K562 (cell line): Measurements from ENCODE around the gene FAM219B. TPM values are rescaled to one million over a fixed set of nuclear protein-coding genes. Genes with fewer than 3 reads are reported as not detected.

ENCODE experiments used
- ADNP ChIP-seq: fragments of 200-800 bp; sonication (Bioruptor generic); IDR thresholded peaks from 2 replicates; pipeline ENCODE4 v1.6.1; 2016; ENCODE audit warnings: missing genetic modification characterization, missing compliant biosample characterization
- ASH1L ChIP-seq: fragments of 450-650 bp; IDR thresholded peaks from 2 replicates; pipeline ENCODE4 v1.6.1; 2018; ENCODE audit warnings: borderline replicate concordance, mild to moderate bottlenecking, low read depth; ENCODE audit not compliant: partially characterized antibody
- LEF1 ChIP-seq: fragments of 450-650 bp; IDR thresholded peaks from 2 replicates; pipeline ENCODE4 v1.6.1; 2016; ENCODE audit warnings: mild to moderate bottlenecking
- SIN3A ChIP-seq, 2 experiments: fragments of 150-350 bp in 1 of 2; IDR thresholded peaks; 2 replicates each; pipeline ENCODE4 v1.6.1; 2011 to 2016; ENCODE audit warnings: borderline replicate concordance in 2 of 2, low read depth in 2 of 2, low read length in 2 of 2, mild to moderate bottlenecking in 2 of 2, moderate library complexity in 2 of 2; ENCODE audit not compliant: control insufficient read depth in 1 of 2
- SP1 ChIP-seq: sonication (generic); formaldehyde crosslinking; IDR thresholded peaks from 2 replicates; pipeline ENCODE4 v1.8.1; 2022; ENCODE audit warnings: mild to moderate bottlenecking, missing genetic modification reagents
- ZBTB8A ChIP-seq: fragments of 450-650 bp; IDR thresholded peaks from 2 replicates; pipeline ENCODE4 v1.6.1; 2018; ENCODE audit warnings: mild to moderate bottlenecking, moderate library complexity; ENCODE audit not compliant: partially characterized antibody
- ZNF232 ChIP-seq: sonication (generic); formaldehyde crosslinking; IDR thresholded peaks from 2 replicates; pipeline ENCODE4 v1.8.0; 2022; ENCODE audit warnings: mild to moderate bottlenecking, missing genetic modification reagents
- ZNF282 ChIP-seq: sonication (generic); formaldehyde crosslinking; IDR thresholded peaks from 2 replicates; pipeline ENCODE4 v1.8.1; 2023; ENCODE audit warnings: missing genetic modification reagents
- ZNF668 ChIP-seq: fragments of 250-450 bp; sonication (Bioruptor Pico); IDR thresholded peaks from 2 replicates; pipeline ENCODE4 v1.8.0; 2022; ENCODE audit warnings: mild to moderate bottlenecking, inconsistent platforms
- polyA plus RNA-seq, 8 experiments: library from polyadenylated mRNA; depleted of rRNA in 4 of 8; stranded (reverse) in 5 of 8; unstranded in 3 of 8; fragments of >200 nt; fragmentation: Nextera tagmentation in 2 of 8; fragmentation: Illumina TruSeq in 1 of 8; extraction: Ambion mirVana in 2 of 8; extraction: Trizol in 1 of 8; gene quantifications; 2 replicates each; pipeline versions ENCODE4 v1.2.1 to v1.2.3, GENCODE V29; 2011 to 2014; ENCODE audit warnings: inconsistent platforms in 1 of 8, missing spikeins in 1 of 8
- total RNA-seq, 7 experiments: library from RNA; depleted of rRNA in 6 of 7; stranded (reverse); fragments of >200 nt in 6 of 7; fragmentation: Illumina TruSeq in 2 of 7; extraction: Trizol in 2 of 7; gene quantifications; 2 replicates each; pipeline versions ENCODE4 v1.2.1 to v1.2.3, GENCODE V29; 2011 to 2021; ENCODE audit warnings: low replicate concordance in 1 of 7
- TF ChIP-seq, protein P1 (sequence below): fragments of 150-350 bp; conservative IDR thresholded peaks from 2 replicates; pipeline ENCODE4 v1.6.1; 2014; ENCODE audit warnings: low read length
- TF ChIP-seq, protein P2 (sequence below): fragments of 450-650 bp; formaldehyde crosslinking; IDR thresholded peaks from 2 replicates; pipeline ENCODE4 v1.4.0; 2022; ENCODE audit warnings: mild to moderate bottlenecking, moderate library complexity
- TF ChIP-seq, protein P3 (sequence below): sonication (generic); formaldehyde crosslinking; IDR thresholded peaks from 2 replicates; pipeline ENCODE4 v1.8.0; 2022; ENCODE audit warnings: missing genetic modification reagents, mild to moderate bottlenecking, borderline replicate concordance

FAM219B gene
- total and polyA plus RNA-seq, 9 of the 15 experiments (the other 6 are each of a cell fraction or from before 2014, with no cell fraction given), result 6.8 to 50.4 (median 29.4) TPM

DNA sequence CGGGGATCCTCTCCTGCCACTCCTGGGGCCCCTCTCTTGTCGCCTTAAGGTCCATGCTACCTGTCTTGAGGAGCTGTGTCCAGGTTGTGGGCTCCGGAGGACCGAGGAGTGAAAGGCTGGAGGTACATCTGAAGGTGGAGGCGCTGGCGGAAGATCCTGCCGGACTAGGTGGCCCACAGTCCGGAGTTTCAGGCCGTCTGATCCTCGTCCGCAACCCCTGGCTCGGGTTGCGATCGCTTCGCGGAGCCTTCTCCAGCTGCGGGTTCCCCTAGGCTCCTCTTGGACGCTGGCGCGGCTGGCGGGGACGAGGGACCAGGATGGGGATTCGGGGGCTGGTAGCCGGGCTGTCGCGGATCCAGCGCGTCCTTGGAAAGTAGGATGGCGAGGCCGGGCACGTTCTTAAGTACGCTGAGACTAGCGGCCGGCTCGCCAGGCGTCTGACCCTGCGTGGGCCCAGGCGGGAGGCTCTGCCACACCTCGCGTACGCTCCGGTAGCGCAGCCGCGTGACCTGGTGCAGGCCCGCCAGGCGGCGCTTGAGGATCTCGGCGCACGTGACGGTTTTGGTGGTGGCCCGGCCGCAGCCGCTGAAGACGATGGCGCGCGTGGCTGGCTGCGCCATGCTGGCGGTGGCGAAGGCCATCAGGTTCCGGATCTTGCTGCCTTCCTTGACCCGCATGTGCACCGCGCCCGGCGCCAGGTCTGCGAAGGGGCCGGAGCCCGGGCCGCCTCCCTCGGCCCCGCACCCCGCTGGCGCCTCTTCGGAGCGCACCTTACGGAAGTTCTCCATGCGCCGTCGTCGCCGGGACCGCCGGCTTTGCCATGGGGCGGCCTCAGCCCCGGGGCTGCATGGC is 49.4 kb upstream of the FAM219B start (continued):
- TF ChIP-seq, protein P1, sequence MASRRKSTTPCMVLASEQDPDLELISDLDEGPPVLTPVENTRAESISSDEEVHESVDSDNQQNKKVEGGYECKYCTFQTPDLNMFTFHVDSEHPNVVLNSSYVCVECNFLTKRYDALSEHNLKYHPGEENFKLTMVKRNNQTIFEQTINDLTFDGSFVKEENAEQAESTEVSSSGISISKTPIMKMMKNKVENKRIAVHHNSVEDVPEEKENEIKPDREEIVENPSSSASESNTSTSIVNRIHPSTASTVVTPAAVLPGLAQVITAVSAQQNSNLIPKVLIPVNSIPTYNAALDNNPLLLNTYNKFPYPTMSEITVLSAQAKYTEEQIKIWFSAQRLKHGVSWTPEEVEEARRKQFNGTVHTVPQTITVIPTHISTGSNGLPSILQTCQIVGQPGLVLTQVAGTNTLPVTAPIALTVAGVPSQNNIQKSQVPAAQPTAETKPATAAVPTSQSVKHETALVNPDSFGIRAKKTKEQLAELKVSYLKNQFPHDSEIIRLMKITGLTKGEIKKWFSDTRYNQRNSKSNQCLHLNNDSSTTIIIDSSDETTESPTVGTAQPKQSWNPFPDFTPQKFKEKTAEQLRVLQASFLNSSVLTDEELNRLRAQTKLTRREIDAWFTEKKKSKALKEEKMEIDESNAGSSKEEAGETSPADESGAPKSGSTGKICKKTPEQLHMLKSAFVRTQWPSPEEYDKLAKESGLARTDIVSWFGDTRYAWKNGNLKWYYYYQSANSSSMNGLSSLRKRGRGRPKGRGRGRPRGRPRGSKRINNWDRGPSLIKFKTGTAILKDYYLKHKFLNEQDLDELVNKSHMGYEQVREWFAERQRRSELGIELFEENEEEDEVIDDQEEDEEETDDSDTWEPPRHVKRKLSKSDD, result no peak
- TF ChIP-seq SIN3A (IDR thresholded peaks at IDR 0.05; ENCODE audit: borderline replicate concordance in 2 of 2, control insufficient read depth in 1 of 2, low read depth in 2 of 2, low read length in 2 of 2) (no peak), ZBTB8A (no peak), LEF1 (peak; percentile 17; the same call in 1 of the 2 replicates), ZNF668 (no peak), ASH1L (no peak), ZNF232 (peak; percentile 99), ADNP (tag) (no peak), ZNF282 (CRISPR knock-in tag) (peak; percentile 100), SP1 (CRISPR knock-in tag) (peak; percentile 53; the same call in 1 of the 2 replicates)
- TF ChIP-seq, protein P2, sequence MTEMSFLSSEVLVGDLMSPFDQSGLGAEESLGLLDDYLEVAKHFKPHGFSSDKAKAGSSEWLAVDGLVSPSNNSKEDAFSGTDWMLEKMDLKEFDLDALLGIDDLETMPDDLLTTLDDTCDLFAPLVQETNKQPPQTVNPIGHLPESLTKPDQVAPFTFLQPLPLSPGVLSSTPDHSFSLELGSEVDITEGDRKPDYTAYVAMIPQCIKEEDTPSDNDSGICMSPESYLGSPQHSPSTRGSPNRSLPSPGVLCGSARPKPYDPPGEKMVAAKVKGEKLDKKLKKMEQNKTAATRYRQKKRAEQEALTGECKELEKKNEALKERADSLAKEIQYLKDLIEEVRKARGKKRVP (CRISPR knock-in tag), result no peak
- TF ChIP-seq, protein P3, sequence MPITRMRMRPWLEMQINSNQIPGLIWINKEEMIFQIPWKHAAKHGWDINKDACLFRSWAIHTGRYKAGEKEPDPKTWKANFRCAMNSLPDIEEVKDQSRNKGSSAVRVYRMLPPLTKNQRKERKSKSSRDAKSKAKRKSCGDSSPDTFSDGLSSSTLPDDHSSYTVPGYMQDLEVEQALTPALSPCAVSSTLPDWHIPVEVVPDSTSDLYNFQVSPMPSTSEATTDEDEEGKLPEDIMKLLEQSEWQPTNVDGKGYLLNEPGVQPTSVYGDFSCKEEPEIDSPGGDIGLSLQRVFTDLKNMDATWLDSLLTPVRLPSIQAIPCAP, result peak; percentile 98
